Measurements from ENCODE around the gene KMT2B.

- no peak for TF ChIP-seq CTCF (IDR thresholded peaks at IDR 0.05)
- TF ChIP-seq POLR2A (IDR thresholded peaks at IDR 0.05) = peak in 1 of 2 donors; percentile 57
Measured at GRCh38 chr19:35748106-35749020, 30.6 kb downstream of the KMT2B start, which contains the start of gene LIN37.

All from lower leg skin (tissue), 3 donors.